IMR-90 (cell line): ENCODE data around the gene COX5B. TPM values are rescaled to one million over a fixed set of nuclear protein-coding genes. Genes with fewer than 3 reads are reported as not detected.
A peak's percentile ranks its signal among the peaks of the same experiment; 100 is the strongest.

Source experiments
- ATAC-seq: fragments of 200-7000 bp; cut with Tn5 transposase; 2 replicates; pipeline ENCODE4 v1.9.1; 2020; ENCODE audit warnings: low read depth, mild to moderate bottlenecking, moderate library complexity
- BruUV-seq: library from RNA; stranded (reverse); fragments of 400-500 nt; replicated peaks from 2 replicates; lab custom pipeline; 2021; lab: Mats Ljungman, UMichigan
- CTCF ChIA-PET: fragments of 300-600 bp; formaldehyde crosslinking; extraction: SDS; loops from one replicate; lab custom pipeline; 2021; ENCODE audit warnings: antibody characterized with exemption; lab: Yijun Ruan, JAX
- POLR2A ChIA-PET: fragments of 300-600 bp; sonication (Branson Sonifier 250); formaldehyde crosslinking; loops from one replicate; lab custom pipeline; 2022; ENCODE audit warnings: antibody characterized with exemption; ENCODE audit not compliant: unreplicated experiment; lab: Charles Lee
- DNase-seq: peaks from one replicate; pipeline ENCODE4 v3.0.0; 2013
- H2AFZ ChIP-seq: replicated peaks from 2 replicates; pipeline ENCODE3; 2013; ENCODE audit warnings: low read length, mild to moderate bottlenecking; ENCODE audit not compliant: poor library complexity
- H2AK5ac ChIP-seq: 2 replicates; pipeline ENCODE4 v1.6.1; 2013; ENCODE audit warnings: low read depth, low read length, inconsistent platforms
- H2AK9ac ChIP-seq: replicated peaks from 2 replicates; pipeline ENCODE3; 2013; ENCODE audit warnings: mild to moderate bottlenecking, low read depth, low read length, moderate library complexity; ENCODE audit not compliant: poor library complexity
- H2BK120ac ChIP-seq: 2 replicates; pipeline ENCODE4 v1.6.1; 2013; ENCODE audit warnings: low read depth, low read length, inconsistent platforms
- H2BK15ac ChIP-seq: 3 replicates; pipeline ENCODE4 v1.6.1; 2013; ENCODE audit warnings: low read depth, low read length, inconsistent platforms
- H2BK20ac ChIP-seq: 2 replicates; pipeline ENCODE4 v1.6.1; 2013; ENCODE audit warnings: low read depth, mild to moderate bottlenecking, inconsistent platforms, low read length, moderate library complexity
- H2BK5ac ChIP-seq: 2 replicates; pipeline ENCODE4 v1.6.1; 2013; ENCODE audit warnings: mild to moderate bottlenecking, low read depth, low read length, inconsistent platforms; ENCODE audit not compliant: poor library complexity, severe bottlenecking
- H3K14ac ChIP-seq: replicated peaks from 2 replicates; pipeline ENCODE4 v1.6.1; 2013; ENCODE audit warnings: low read depth, low read length, inconsistent platforms
- H3K18ac ChIP-seq: 2 replicates; pipeline ENCODE4 v1.6.1; 2013; ENCODE audit warnings: low read depth, low read length, control low read depth
- H3K23ac ChIP-seq: 2 replicates; pipeline ENCODE4 v1.6.1; 2013; ENCODE audit warnings: low read depth, low read length, inconsistent platforms
- H3K27ac ChIP-seq: 2 replicates; pipeline ENCODE4 v1.5.1; 2013; ENCODE audit warnings: mild to moderate bottlenecking, control low read depth, low read length; ENCODE audit not compliant: insufficient read depth
- H3K27me3 ChIP-seq: 2 replicates; pipeline ENCODE4 v1.6.1; 2013; ENCODE audit warnings: low read length; ENCODE audit not compliant: control insufficient read depth, insufficient read depth
- H3K36me3 ChIP-seq: 2 replicates; pipeline ENCODE4 v1.6.1; 2013; ENCODE audit warnings: low read length, mixed read lengths; ENCODE audit not compliant: control insufficient read depth, insufficient read depth
- H3K4ac ChIP-seq: 2 replicates; pipeline ENCODE4 v1.6.1; 2013; ENCODE audit warnings: low read depth, low read length, inconsistent platforms
- H3K4me1 ChIP-seq: 2 replicates; pipeline ENCODE4 v1.6.1; 2013; ENCODE audit warnings: low read length, mixed read lengths; ENCODE audit not compliant: control insufficient read depth, insufficient read depth
- H3K4me2 ChIP-seq: 2 replicates; pipeline ENCODE4 v1.6.1; 2013; ENCODE audit warnings: low read depth, mild to moderate bottlenecking, control low read depth, low read length, moderate library complexity
- H3K4me3 ChIP-seq: 2 replicates; pipeline ENCODE4 v1.5.1; 2013; ENCODE audit warnings: low read depth, mild to moderate bottlenecking, control low read depth, low read length, moderate library complexity; ENCODE audit not compliant: insufficient read depth
- H3K56ac ChIP-seq: 2 replicates; pipeline ENCODE4 v1.6.1; 2013; ENCODE audit warnings: low read length, inconsistent platforms; ENCODE audit not compliant: insufficient read depth; ENCODE audit errors: extremely low read depth
- H3K79me1 ChIP-seq, 2 experiments: 2 replicates each; pipeline ENCODE4 v1.6.1; 2013; ENCODE audit warnings: low read length in 2 of 2, inconsistent platforms in 1 of 2, low read depth in 1 of 2
- H3K9ac ChIP-seq: 2 replicates; pipeline ENCODE4 v1.6.1; 2013; ENCODE audit warnings: low read depth, low read length, control low read depth
- H3K9me1 ChIP-seq: 2 replicates; pipeline ENCODE4 v1.6.1; 2013; ENCODE audit warnings: low read length, inconsistent platforms; ENCODE audit not compliant: insufficient read depth
- H3K9me3 ChIP-seq: 2 replicates; pipeline ENCODE4 v1.6.1; 2013; ENCODE audit warnings: low read length; ENCODE audit not compliant: control insufficient read depth, insufficient read depth
- H4K20me1 ChIP-seq: 2 replicates; pipeline ENCODE4 v1.6.1; 2013; ENCODE audit warnings: low read length, inconsistent platforms; ENCODE audit not compliant: insufficient read depth
- H4K5ac ChIP-seq: 2 replicates; pipeline ENCODE4 v1.6.1; 2013; ENCODE audit warnings: mild to moderate bottlenecking, low read depth, low read length, control low read depth
- H4K8ac ChIP-seq, 2 experiments: 2 replicates each; pipeline ENCODE4 v1.6.1; 2013; ENCODE audit warnings: low read depth in 2 of 2, low read length in 2 of 2, control low read depth in 1 of 2, inconsistent platforms in 1 of 2
- H4K91ac ChIP-seq: 2 replicates; pipeline ENCODE4 v1.6.1; 2013; ENCODE audit warnings: low read depth, low read length, inconsistent platforms; ENCODE audit not compliant: insufficient read depth
- BHLHE40 ChIP-seq: fragments of 150-350 bp; IDR thresholded peaks from 2 replicates; pipeline ENCODE4 v1.6.1; 2016; ENCODE audit warnings: mild to moderate bottlenecking, low read depth, low read length
- CEBPB ChIP-seq: IDR thresholded peaks from 2 replicates; pipeline ENCODE4 v1.6.1; 2012; ENCODE audit warnings: low read depth, low read length, improper control_type of control experiment
- CHD1 ChIP-seq: IDR thresholded peaks from 2 replicates; pipeline ENCODE4 v1.6.1; 2012; ENCODE audit warnings: low read depth, low read length, improper control_type of control experiment
- MAFK ChIP-seq: IDR thresholded peaks from 2 replicates; pipeline ENCODE4 v1.6.1; 2012; ENCODE audit warnings: low read depth, low read length, improper control_type of control experiment
- MAZ ChIP-seq: IDR thresholded peaks from 2 replicates; pipeline ENCODE4 v1.6.1; 2012; ENCODE audit warnings: low read depth, mild to moderate bottlenecking, low read length, improper control_type of control experiment, moderate library complexity, borderline replicate concordance
- MXI1 ChIP-seq: IDR thresholded peaks from 2 replicates; pipeline ENCODE4 v1.6.1; 2012; ENCODE audit warnings: low read depth, mild to moderate bottlenecking, low read length, moderate library complexity, borderline replicate concordance
- NFE2L2 ChIP-seq: fragments of 150-350 bp; IDR thresholded peaks from 2 replicates; pipeline ENCODE4 v1.6.1; 2016; ENCODE audit warnings: low read depth, mild to moderate bottlenecking, low read length
- POLR2A ChIP-seq: IDR thresholded peaks from 2 replicates; pipeline ENCODE4 v1.6.1; 2012; ENCODE audit warnings: mild to moderate bottlenecking, low read depth, low read length
- RAD21 ChIP-seq: IDR thresholded peaks from 2 replicates; pipeline ENCODE4 v1.6.1; 2012; ENCODE audit warnings: low read length, improper control_type of control experiment
- RFX5 ChIP-seq: IDR thresholded peaks from 2 replicates; pipeline ENCODE4 v1.8.0; 2012; ENCODE audit warnings: low read depth, mild to moderate bottlenecking, low read length, moderate library complexity
- SMC3 ChIP-seq: fragments of 150-350 bp; IDR thresholded peaks from 2 replicates; pipeline ENCODE4 v1.6.1; 2016; ENCODE audit warnings: low read depth, mild to moderate bottlenecking, antibody characterized with exemption, low read length, moderate library complexity
- WGBS, 2 experiments: methylation state at CpG; one replicate each; pipeline versions ENCODE4 v1.1.5 to v1.1.7; 2013; ENCODE audit warnings: missing lambda C conversion rate in 2 of 2; ENCODE audit not compliant: insufficient read length in 1 of 2; ENCODE audit errors: extremely low coverage in 2 of 2; 5-methylcytosine and 5-hydroxymethylcytosine counted together
- dilution Hi-C: fragments of 300-500 bp; cut with HindIII; formaldehyde crosslinking; loops from one replicate; pipeline ENCODE4 v1.14.3; 2018; ENCODE audit warnings: low sequenced_read_pairs; ENCODE audit not compliant: unreplicated experiment
- in situ Hi-C: fragments of 300-500 bp; cut with MboI; formaldehyde crosslinking; loops from 3 replicates; pipeline ENCODE4 v1.14.3; 2019; ENCODE audit warnings: low sequenced_read_pairs, inconsistent platforms, mixed read lengths
- intact Hi-C: fragments of 100-400 bp; cut with micrococcal nuclease; formaldehyde crosslinking; loops from 2 replicates; pipeline ENCODE4 v1.10.0; 2022
- polyA plus RNA-seq, 3 experiments: library from polyadenylated mRNA; depleted of rRNA; stranded (reverse); fragments of >200 nt; gene quantifications; 2 replicates each; pipeline ENCODE4 v1.2.3, GENCODE V29; 2012; ENCODE audit warnings: low replicate concordance in 1 of 3
- total RNA-seq: library from RNA; depleted of rRNA; stranded (reverse); fragments of >200 nt; gene quantifications from 2 replicates; pipeline ENCODE4 v1.2.3, GENCODE V29; 2012
- TF ChIP-seq, protein P1 (sequence below): conservative IDR thresholded peaks from 2 replicates; pipeline ENCODE4 v1.5.1; 2012; ENCODE audit warnings: mild to moderate bottlenecking, low read depth, low read length, improper control_type of control experiment
- TF ChIP-seq, protein P2 (sequence below): fragments of 150-350 bp; IDR thresholded peaks from 2 replicates; pipeline ENCODE4 v1.6.1; 2016; ENCODE audit warnings: low read depth, mild to moderate bottlenecking, low read length, moderate library complexity, borderline replicate concordance
- TF ChIP-seq, protein P3 (sequence below): fragments of 150-350 bp; IDR thresholded peaks from 2 replicates; pipeline ENCODE4 v1.6.1; 2017; ENCODE audit warnings: mild to moderate bottlenecking, antibody characterized with exemption, low read length, low read depth

Gene COX5B
- total and polyA plus RNA-seq, 2 of the 4 experiments (the other 2 are of a cell fraction): 140 to 272 TPM

DNA sequence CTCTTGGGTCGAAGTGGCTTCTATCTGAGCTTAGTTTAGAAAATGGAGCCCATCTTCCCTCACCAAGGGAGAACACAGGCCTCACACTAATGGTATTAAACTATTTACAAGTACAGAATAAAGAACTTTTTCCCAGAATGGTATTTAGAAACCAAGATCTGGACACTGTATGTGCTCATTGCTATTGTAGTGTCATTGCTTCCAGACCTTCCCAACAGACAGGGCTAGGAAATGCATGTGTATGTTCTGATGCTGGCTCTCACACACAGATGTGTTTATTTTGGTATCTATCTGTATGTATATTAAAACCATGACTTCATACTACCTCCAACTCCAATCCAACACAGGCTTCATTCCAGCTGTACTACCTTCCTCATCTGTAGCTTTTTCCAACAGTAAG lies 8.0 kb downstream of the COX5B start:
- no peak overlapping the region for H4K91ac ChIP-seq
- H3K79me1 ChIP-seq: peaks cover 0 to 9% of the 10 kb centered on the region in 2 experiments; a peak in 1 of 4 replicates
- H2BK120ac ChIP-seq: no peak overlapping the region
- H3K4me2 ChIP-seq: no peak overlapping the region
- no peak overlapping the region for H3K27ac ChIP-seq
- peaks cover 43% of the 10 kb centered on the region for H3K36me3 ChIP-seq
- no peak overlapping the region for H3K4ac ChIP-seq
- DNase-seq (peak; percentile 31), ATAC-seq (no peak)
- BruUV-seq: no TSS peak
- POLR2A ChIA-PET: no interaction called here
- no peaks in the 10 kb centered on the region; the same call in 1 of the 2 replicates for H3K4me1 ChIP-seq
- in situ Hi-C loops: loop anchor here (25.0 kb wide), 1 partner anchor 1592 kb away; no protein-coding TSS in a partner anchor
- H2AK5ac ChIP-seq: no peak overlapping the region
- H2BK15ac ChIP-seq: no peak overlapping the region
- H4K20me1 ChIP-seq: no peaks in the 10 kb centered on the region
- no peaks in the 10 kb centered on the region for H3K27me3 ChIP-seq
- peaks cover 6% of the 10 kb centered on the region; the same call in 1 of the 2 replicates for H3K9me1 ChIP-seq
- no peak overlapping the region for H3K23ac ChIP-seq
- no peak overlapping the region for H2AK9ac ChIP-seq
- H3K4me3 ChIP-seq: no peak overlapping the region
- intact Hi-C loops: no loop called here
- H2AFZ ChIP-seq: no peak overlapping the region
- dilution Hi-C loops: no loop called here
- H4K5ac ChIP-seq: no peak overlapping the region
- no peak overlapping the region for H4K8ac ChIP-seq
- TF ChIP-seq POLR2A: no peak
- TF ChIP-seq BHLHE40: no peak
- TF ChIP-seq SMC3: no peak
- TF ChIP-seq NFE2L2: no peak
- no peak for TF ChIP-seq RAD21
- no peak for TF ChIP-seq MAFK
- no peak for TF ChIP-seq RFX5
- TF ChIP-seq, protein P1, sequence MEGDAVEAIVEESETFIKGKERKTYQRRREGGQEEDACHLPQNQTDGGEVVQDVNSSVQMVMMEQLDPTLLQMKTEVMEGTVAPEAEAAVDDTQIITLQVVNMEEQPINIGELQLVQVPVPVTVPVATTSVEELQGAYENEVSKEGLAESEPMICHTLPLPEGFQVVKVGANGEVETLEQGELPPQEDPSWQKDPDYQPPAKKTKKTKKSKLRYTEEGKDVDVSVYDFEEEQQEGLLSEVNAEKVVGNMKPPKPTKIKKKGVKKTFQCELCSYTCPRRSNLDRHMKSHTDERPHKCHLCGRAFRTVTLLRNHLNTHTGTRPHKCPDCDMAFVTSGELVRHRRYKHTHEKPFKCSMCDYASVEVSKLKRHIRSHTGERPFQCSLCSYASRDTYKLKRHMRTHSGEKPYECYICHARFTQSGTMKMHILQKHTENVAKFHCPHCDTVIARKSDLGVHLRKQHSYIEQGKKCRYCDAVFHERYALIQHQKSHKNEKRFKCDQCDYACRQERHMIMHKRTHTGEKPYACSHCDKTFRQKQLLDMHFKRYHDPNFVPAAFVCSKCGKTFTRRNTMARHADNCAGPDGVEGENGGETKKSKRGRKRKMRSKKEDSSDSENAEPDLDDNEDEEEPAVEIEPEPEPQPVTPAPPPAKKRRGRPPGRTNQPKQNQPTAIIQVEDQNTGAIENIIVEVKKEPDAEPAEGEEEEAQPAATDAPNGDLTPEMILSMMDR: no peak
- TF ChIP-seq CEBPB: no peak
- TF ChIP-seq, protein P2, sequence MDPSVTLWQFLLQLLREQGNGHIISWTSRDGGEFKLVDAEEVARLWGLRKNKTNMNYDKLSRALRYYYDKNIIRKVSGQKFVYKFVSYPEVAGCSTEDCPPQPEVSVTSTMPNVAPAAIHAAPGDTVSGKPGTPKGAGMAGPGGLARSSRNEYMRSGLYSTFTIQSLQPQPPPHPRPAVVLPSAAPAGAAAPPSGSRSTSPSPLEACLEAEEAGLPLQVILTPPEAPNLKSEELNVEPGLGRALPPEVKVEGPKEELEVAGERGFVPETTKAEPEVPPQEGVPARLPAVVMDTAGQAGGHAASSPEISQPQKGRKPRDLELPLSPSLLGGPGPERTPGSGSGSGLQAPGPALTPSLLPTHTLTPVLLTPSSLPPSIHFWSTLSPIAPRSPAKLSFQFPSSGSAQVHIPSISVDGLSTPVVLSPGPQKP: no peak
- TF ChIP-seq MXI1: no peak
- no peak for TF ChIP-seq CHD1
- no peak for TF ChIP-seq MAZ
- TF ChIP-seq, protein P3, sequence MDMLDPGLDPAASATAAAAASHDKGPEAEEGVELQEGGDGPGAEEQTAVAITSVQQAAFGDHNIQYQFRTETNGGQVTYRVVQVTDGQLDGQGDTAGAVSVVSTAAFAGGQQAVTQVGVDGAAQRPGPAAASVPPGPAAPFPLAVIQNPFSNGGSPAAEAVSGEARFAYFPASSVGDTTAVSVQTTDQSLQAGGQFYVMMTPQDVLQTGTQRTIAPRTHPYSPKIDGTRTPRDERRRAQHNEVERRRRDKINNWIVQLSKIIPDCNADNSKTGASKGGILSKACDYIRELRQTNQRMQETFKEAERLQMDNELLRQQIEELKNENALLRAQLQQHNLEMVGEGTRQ: no peak
- no peak overlapping the region for H3K14ac ChIP-seq
- peaks cover 15% of the 10 kb centered on the region for H3K9me3 ChIP-seq
- H2BK20ac ChIP-seq: no peak overlapping the region
- no peak overlapping the region for H3K56ac ChIP-seq
- H3K18ac ChIP-seq: no peak overlapping the region
- CTCF ChIA-PET: no interaction called here
- no CpG with 5 or more reads among the region's 1 CpG for WGBS, 2 experiments
- H3K9ac ChIP-seq: no peak overlapping the region
- H2BK5ac ChIP-seq: no peak overlapping the region
